HG03135 (cell line): ENCODE data around the gene SBF1.
"Not testable (repeated sequence)": the region's sequence is repeated elsewhere in the genome, so short reads cannot be mapped to it uniquely, and the experiment has no call there.

Experiments
- ATAC-seq: cut with Tn5 transposase; IDR thresholded peaks from one replicate; pipeline ENCODE4 v1.9.1; 2021; ENCODE audit warnings: mild to moderate bottlenecking, moderate library complexity; ENCODE audit not compliant: unreplicated experiment

The SBF1 gene

GRCh38 chr22:50445880-50446707 is 28.7 kb downstream of the SBF1 start:
- ATAC-seq = no peak

GRCh38 chr22:50445071-50445879 is 29.6 kb downstream of the SBF1 start:
- ATAC-seq = no peak

GRCh38 chr22:50444663-50445062 is 30.2 kb downstream of the SBF1 start:
- ATAC-seq = no peak

GRCh38 chr22:50443801-50444625 is 30.8 kb downstream of the SBF1 start:
- no peak for ATAC-seq

- ATAC-seq = no peak
These were observed 31.6 kb downstream of the SBF1 start for GRCh38 chr22:50443197-50443596.

- no peak for ATAC-seq
These were observed 33.3 kb downstream of the SBF1 start for GRCh38 chr22:50441428-50441993.

GRCh38 chr22:50440544-50441249 is 34.1 kb downstream of the SBF1 start:
- ATAC-seq = no peak

- no peak for ATAC-seq
These were observed 34.9 kb downstream of the SBF1 start for GRCh38 chr22:50439871-50440331.

- no peak for ATAC-seq
These were observed 35.4 kb downstream of the SBF1 start for GRCh38 chr22:50439314-50439870.

- ATAC-seq = no peak
These were observed 36.2 kb downstream of the SBF1 start for GRCh38 chr22:50438305-50439275.

GRCh38 chr22:50437511-50438304 is 37.1 kb downstream of the SBF1 start:
- ATAC-seq = no peak

- no peak for ATAC-seq
These were observed 37.9 kb downstream of the SBF1 start for GRCh38 chr22:50436841-50437341.

GRCh38 chr22:50436015-50436830 is 38.6 kb downstream of the SBF1 start:
- no peak for ATAC-seq

GRCh38 chr22:50435291-50436014 is 39.4 kb downstream of the SBF1 start:
- ATAC-seq = no peak

GRCh38 chr22:50434849-50435248 is 40.0 kb downstream of the SBF1 start:
- ATAC-seq = no peak

GRCh38 chr22:50432877-50433510 is 41.8 kb downstream of the SBF1 start:
- ATAC-seq = not testable (repeated sequence)
